Mesenchymal stem cell (in vitro differentiated cells and primary cell): ENCODE measurements around the gene DSCAM.

ENCODE experiments used
- DNase-seq: peaks from one replicate; pipeline ENCODE4 v3.0.0-alpha.2; 2013
- H2AFZ ChIP-seq: one replicate; pipeline ENCODE4 v1.6.1; 2013; ENCODE audit warnings: low read depth, mild to moderate bottlenecking, control low read depth, inconsistent platforms, low read length, moderate library complexity
- H2AK5ac ChIP-seq: 2 replicates; pipeline ENCODE4 v1.6.1; 2013; ENCODE audit warnings: low read length, moderate library complexity, mild to moderate bottlenecking, inconsistent platforms; ENCODE audit not compliant: severe bottlenecking
- H2BK120ac ChIP-seq: one replicate; pipeline ENCODE4 v1.6.1; 2013; ENCODE audit warnings: low read depth, mild to moderate bottlenecking, inconsistent platforms, low read length, moderate library complexity
- H2BK12ac ChIP-seq, 2 experiments: one replicate each; pipeline ENCODE4 v1.6.1; 2013; ENCODE audit warnings: inconsistent platforms in 2 of 2, low read length in 2 of 2, mild to moderate bottlenecking in 2 of 2, moderate library complexity in 2 of 2, control low read depth in 1 of 2
- H2BK15ac ChIP-seq: one replicate; pipeline ENCODE4 v1.6.1; 2013; ENCODE audit warnings: mild to moderate bottlenecking, low read depth, inconsistent platforms; ENCODE audit not compliant: poor library complexity, severe bottlenecking
- H2BK5ac ChIP-seq: 2 replicates; pipeline ENCODE4 v1.6.1; 2013; ENCODE audit warnings: low read depth, mild to moderate bottlenecking, low read length, control low read depth, inconsistent platforms; ENCODE audit not compliant: poor library complexity, severe bottlenecking
- H3K14ac ChIP-seq, 2 experiments: one replicate each; pipeline ENCODE4 v1.6.1; 2013; ENCODE audit warnings: inconsistent platforms in 2 of 2, low read length in 2 of 2, control low read depth in 1 of 2, mild to moderate bottlenecking in 1 of 2, moderate library complexity in 1 of 2
- H3K18ac ChIP-seq, 2 experiments: one replicate each; pipeline ENCODE4 v1.6.1; 2013; ENCODE audit warnings: inconsistent platforms in 2 of 2, low read length in 2 of 2, control low read depth in 1 of 2, low read depth in 1 of 2, mild to moderate bottlenecking in 1 of 2
- H3K23ac ChIP-seq, 2 experiments: one replicate each; pipeline ENCODE4 v1.6.1; 2013; ENCODE audit warnings: inconsistent platforms in 2 of 2, low read length in 2 of 2, mild to moderate bottlenecking in 2 of 2, moderate library complexity in 2 of 2, control low read depth in 1 of 2
- H3K27ac ChIP-seq: 2 replicates; pipeline ENCODE4 v1.5.1; 2013; ENCODE audit warnings: mild to moderate bottlenecking, moderate library complexity, low read length, control low read depth, inconsistent platforms; ENCODE audit not compliant: poor library complexity, severe bottlenecking
- H3K27me3 ChIP-seq, 2 experiments: 2 replicates each; pipeline versions ENCODE4 v1.6.1 to v1.7.0; 2013; ENCODE audit warnings: low read length in 2 of 2, mild to moderate bottlenecking in 2 of 2, moderate library complexity in 2 of 2, control low read depth in 1 of 2, inconsistent platforms in 1 of 2; ENCODE audit not compliant: control insufficient read depth in 1 of 2, insufficient read depth in 1 of 2
- H3K36me3 ChIP-seq, 2 experiments: 2 replicates each; pipeline versions ENCODE4 v1.6.1 to v1.7.0; 2013; ENCODE audit warnings: low read length in 2 of 2, control low read depth in 1 of 2, inconsistent platforms in 1 of 2, low read depth in 1 of 2, mild to moderate bottlenecking in 1 of 2; ENCODE audit not compliant: insufficient read depth in 2 of 2, control insufficient read depth in 1 of 2
- H3K4ac ChIP-seq, 2 experiments: one replicate each; pipeline ENCODE4 v1.6.1; 2013; ENCODE audit warnings: inconsistent platforms in 2 of 2, low read length in 2 of 2, mild to moderate bottlenecking in 2 of 2, moderate library complexity in 2 of 2, control low read depth in 1 of 2, low read depth in 1 of 2
- H3K4me1 ChIP-seq: 2 replicates; pipeline ENCODE4 v1.6.1; 2013; ENCODE audit warnings: low read depth, low read length, control low read depth; ENCODE audit not compliant: control insufficient read depth, insufficient read depth
- H3K4me2 ChIP-seq: 2 replicates; pipeline ENCODE4 v1.6.1; 2013; ENCODE audit warnings: low read length, mild to moderate bottlenecking, inconsistent platforms; ENCODE audit not compliant: poor library complexity, severe bottlenecking
- H3K4me3 ChIP-seq, 2 experiments: 2 replicates each; pipeline versions ENCODE4 v1.5.1 to v1.7.0; 2013; ENCODE audit warnings: low read length in 2 of 2, mild to moderate bottlenecking in 2 of 2, control low read depth in 1 of 2, low read depth in 1 of 2; ENCODE audit not compliant: insufficient read depth in 1 of 2
- H3K79me1 ChIP-seq: replicated peaks from 2 replicates; pipeline ENCODE4 v1.6.1; 2013; ENCODE audit warnings: mild to moderate bottlenecking, control low read depth, low read length, inconsistent platforms; ENCODE audit not compliant: poor library complexity, severe bottlenecking
- H3K9ac ChIP-seq: 2 replicates; pipeline ENCODE4 v1.7.0; 2013; ENCODE audit warnings: mild to moderate bottlenecking, low read length, moderate library complexity
- H3K9me3 ChIP-seq: 2 replicates; pipeline ENCODE4 v1.7.0; 2013; ENCODE audit warnings: mild to moderate bottlenecking, low read length; ENCODE audit not compliant: control insufficient read depth
- H4K8ac ChIP-seq: one replicate; pipeline ENCODE4 v1.6.1; 2013; ENCODE audit warnings: inconsistent platforms, mild to moderate bottlenecking, low read length, moderate library complexity
- H4K91ac ChIP-seq: one replicate; pipeline ENCODE4 v1.6.1; 2013; ENCODE audit warnings: mild to moderate bottlenecking, low read length, inconsistent platforms
- WGBS: methylation state at CpG from one replicate; pipeline ENCODE4 v1.1.7; 2013; ENCODE audit warnings: mixed read lengths; 5-methylcytosine and 5-hydroxymethylcytosine counted together

DSCAM gene

GRCh38 chr21:40054403-40054802 is 792.6 kb downstream of the DSCAM start:
- Histone ChIP-seq H3K79me1 (no peaks in the 10 kb centered on the region), H3K36me3 (no peaks in the 10 kb centered on the region), H3K4ac (no peak overlapping the region), H3K23ac (no peak overlapping the region), H4K8ac (no peak overlapping the region), H3K4me3 (no peak overlapping the region), H3K14ac (no peak overlapping the region), H2BK12ac (no peak overlapping the region), H4K91ac (no peak overlapping the region), H3K9ac (no peak overlapping the region), H2BK120ac (no peak overlapping the region), H3K27me3 (no peaks in the 10 kb centered on the region), H3K9me3 (peaks cover 3% of the 10 kb centered on the region), H3K18ac (no peak overlapping the region), H3K4me1 (no peaks in the 10 kb centered on the region), H2AK5ac (no peak overlapping the region), H2BK15ac (no peak overlapping the region), H2AFZ (no peak overlapping the region), H3K4me2 (no peak overlapping the region), H3K27ac (no peak overlapping the region), H2BK5ac (no peak overlapping the region)
- DNase-seq = no peak
- WGBS = 73% methylated on average over 3 of the region's 3 CpGs

GRCh38 chr21:40053007-40053406 is 794.0 kb downstream of the DSCAM start:
- H2BK12ac ChIP-seq = no peak overlapping the region
- no peak overlapping the region for H2BK5ac ChIP-seq
- H3K23ac ChIP-seq = no peak overlapping the region
- H3K9ac ChIP-seq = no peak overlapping the region
- no peaks in the 10 kb centered on the region for H3K27me3 ChIP-seq
- no peak overlapping the region for H2BK15ac ChIP-seq
- no peaks in the 10 kb centered on the region for H3K4me1 ChIP-seq
- no peak overlapping the region for H3K27ac ChIP-seq
- H4K91ac ChIP-seq = no peak overlapping the region
- no peak overlapping the region for H3K4ac ChIP-seq
- no peak overlapping the region for H4K8ac ChIP-seq
- no peak overlapping the region for H2AK5ac ChIP-seq
- no peaks in the 10 kb centered on the region for H3K36me3 ChIP-seq
- no peak overlapping the region for H3K4me2 ChIP-seq
- no peak overlapping the region for H3K14ac ChIP-seq
- H3K9me3 ChIP-seq = peaks cover 3% of the 10 kb centered on the region
- no peak overlapping the region for H2BK120ac ChIP-seq
- WGBS = 92% methylated on average over 10 of the region's 11 CpGs
- DNase-seq = no peak
- no peak overlapping the region for H3K4me3 ChIP-seq
- no peak overlapping the region for H2AFZ ChIP-seq
- H3K79me1 ChIP-seq = no peaks in the 10 kb centered on the region
- H3K18ac ChIP-seq = no peak overlapping the region

GRCh38 chr21:40052276-40052675 is 794.7 kb downstream of the DSCAM start:
- Histone ChIP-seq H3K79me1 (no peaks in the 10 kb centered on the region), H3K27me3 (no peaks in the 10 kb centered on the region), H3K9ac (no peak overlapping the region), H3K14ac (no peak overlapping the region), H2AFZ (no peak overlapping the region), H3K4ac (no peak overlapping the region), H3K9me3 (peaks cover 3% of the 10 kb centered on the region), H3K27ac (no peak overlapping the region), H2BK5ac (no peak overlapping the region), H3K36me3 (no peaks in the 10 kb centered on the region), H2BK120ac (no peak overlapping the region), H3K23ac (no peak overlapping the region), H4K91ac (no peak overlapping the region), H2BK12ac (no peak overlapping the region), H3K4me2 (no peak overlapping the region), H3K18ac (no peak overlapping the region), H3K4me1 (no peaks in the 10 kb centered on the region), H4K8ac (no peak overlapping the region), H2BK15ac (no peak overlapping the region), H3K4me3 (no peak overlapping the region), H2AK5ac (no peak overlapping the region)
- WGBS = 76% methylated on average over 2 of the region's 2 CpGs
- no peak for DNase-seq

DNA sequence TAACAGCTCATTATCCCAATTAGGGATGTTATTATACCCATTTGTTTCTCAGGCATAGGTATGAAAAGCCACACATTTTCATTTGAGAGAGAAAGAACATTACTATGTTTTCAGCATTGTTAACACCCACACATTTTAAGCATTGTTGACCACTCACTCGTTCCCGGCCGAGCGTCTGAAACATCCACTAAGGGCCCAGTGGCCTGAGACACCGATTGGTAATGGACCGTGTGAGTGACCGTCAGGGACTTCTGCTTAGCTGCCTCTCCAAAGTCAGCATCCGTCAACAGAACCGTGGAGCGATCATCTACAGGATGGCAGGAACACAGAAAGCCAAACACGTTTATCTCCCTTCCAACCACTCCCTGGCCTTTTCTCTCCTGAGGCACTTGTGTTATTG is 795.2 kb downstream of the DSCAM start:
- Histone ChIP-seq H3K9ac (no peak overlapping the region), H3K23ac (no peak overlapping the region), H4K91ac (no peak overlapping the region), H3K36me3 (no peaks in the 10 kb centered on the region), H4K8ac (no peak overlapping the region), H2AK5ac (no peak overlapping the region), H2BK12ac (no peak overlapping the region), H3K27ac (no peak overlapping the region), H2BK15ac (no peak overlapping the region), H3K4me3 (no peak overlapping the region), H3K9me3 (peaks cover 3% of the 10 kb centered on the region), H3K4me1 (no peaks in the 10 kb centered on the region), H3K4ac (no peak overlapping the region), H3K18ac (no peak overlapping the region), H3K27me3 (no peaks in the 10 kb centered on the region), H2BK5ac (no peak overlapping the region), H3K79me1 (no peaks in the 10 kb centered on the region), H2BK120ac (no peak overlapping the region), H3K4me2 (no peak overlapping the region), H3K14ac (no peak overlapping the region), H2AFZ (no peak overlapping the region)
- no peak for DNase-seq
- WGBS = 86% methylated on average over 10 of the region's 11 CpGs
